PC-3 (cell line): Measurements from ENCODE around the gene MAFB.

ENCODE experiments used
- EZH2 ChIP-seq: fragments of 300-600 bp; sonication (generic); IDR thresholded peaks from one replicate; pipeline ENCODE4 v1.6.1; 2017; ENCODE audit warnings: antibody characterized with exemption, mild to moderate bottlenecking, low read length; ENCODE audit not compliant: unreplicated experiment
- TF ChIP-seq, protein P1 (sequence below): fragments of 300-600 bp; sonication (generic); conservative IDR thresholded peaks from 2 replicates; pipeline ENCODE4 v1.5.1; 2017; ENCODE audit warnings: antibody characterized with exemption, low read depth, mild to moderate bottlenecking, low read length

GRCh38 chr20:40668449-40669228 is 20.4 kb downstream of the MAFB start:
- TF ChIP-seq EZH2: no peak
- TF ChIP-seq, protein P1, sequence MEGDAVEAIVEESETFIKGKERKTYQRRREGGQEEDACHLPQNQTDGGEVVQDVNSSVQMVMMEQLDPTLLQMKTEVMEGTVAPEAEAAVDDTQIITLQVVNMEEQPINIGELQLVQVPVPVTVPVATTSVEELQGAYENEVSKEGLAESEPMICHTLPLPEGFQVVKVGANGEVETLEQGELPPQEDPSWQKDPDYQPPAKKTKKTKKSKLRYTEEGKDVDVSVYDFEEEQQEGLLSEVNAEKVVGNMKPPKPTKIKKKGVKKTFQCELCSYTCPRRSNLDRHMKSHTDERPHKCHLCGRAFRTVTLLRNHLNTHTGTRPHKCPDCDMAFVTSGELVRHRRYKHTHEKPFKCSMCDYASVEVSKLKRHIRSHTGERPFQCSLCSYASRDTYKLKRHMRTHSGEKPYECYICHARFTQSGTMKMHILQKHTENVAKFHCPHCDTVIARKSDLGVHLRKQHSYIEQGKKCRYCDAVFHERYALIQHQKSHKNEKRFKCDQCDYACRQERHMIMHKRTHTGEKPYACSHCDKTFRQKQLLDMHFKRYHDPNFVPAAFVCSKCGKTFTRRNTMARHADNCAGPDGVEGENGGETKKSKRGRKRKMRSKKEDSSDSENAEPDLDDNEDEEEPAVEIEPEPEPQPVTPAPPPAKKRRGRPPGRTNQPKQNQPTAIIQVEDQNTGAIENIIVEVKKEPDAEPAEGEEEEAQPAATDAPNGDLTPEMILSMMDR: no peak
